HG03439 (cell line): ENCODE data around the gene DOCK1.

Experiments
- ATAC-seq: cut with Tn5 transposase; IDR thresholded peaks from one replicate; pipeline ENCODE4 v1.9.1; 2021; ENCODE audit warnings: mild to moderate bottlenecking, moderate library complexity; ENCODE audit not compliant: unreplicated experiment

Gene DOCK1

DNA sequence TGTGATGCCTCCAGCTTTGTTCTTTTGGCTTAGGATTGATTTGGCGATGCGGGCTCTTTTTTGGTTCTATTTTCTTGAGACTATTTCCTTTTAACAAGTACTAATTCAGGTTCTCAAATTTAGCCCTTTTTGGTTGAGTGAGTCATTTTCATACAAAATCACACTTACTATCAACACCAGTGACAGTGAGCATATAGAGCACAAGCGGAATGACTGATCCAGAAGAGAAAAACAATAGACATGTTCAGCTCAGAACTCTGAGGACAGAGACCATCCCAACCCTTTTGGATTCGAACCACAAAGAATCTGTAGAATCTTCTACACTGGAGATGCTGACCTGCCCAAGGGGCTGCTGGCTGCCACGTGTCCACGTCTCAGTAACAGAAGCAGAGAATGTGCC, 347.6 kb downstream of the DOCK1 start:
- no peak for ATAC-seq

DNA sequence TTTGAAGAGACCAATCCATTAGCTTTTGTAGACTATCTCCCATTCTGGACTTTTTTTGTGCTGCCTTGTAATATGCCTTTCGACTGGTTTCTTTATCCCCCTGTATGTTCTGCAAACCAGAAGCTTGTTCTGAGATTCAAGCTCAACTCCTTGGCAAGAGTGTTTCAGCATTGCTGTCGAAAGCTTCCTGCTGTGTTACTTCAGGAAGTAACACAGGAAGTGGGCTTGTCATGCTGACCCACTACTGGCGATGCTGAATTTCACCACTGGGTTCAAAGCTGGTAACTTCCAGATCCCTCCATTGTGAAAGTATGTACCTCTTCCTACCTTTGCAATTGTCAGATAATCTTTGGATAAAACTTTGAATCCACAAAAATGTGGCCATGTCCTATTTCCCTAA, 349.0 kb downstream of the DOCK1 start:
- ATAC-seq, result no peak

DNA sequence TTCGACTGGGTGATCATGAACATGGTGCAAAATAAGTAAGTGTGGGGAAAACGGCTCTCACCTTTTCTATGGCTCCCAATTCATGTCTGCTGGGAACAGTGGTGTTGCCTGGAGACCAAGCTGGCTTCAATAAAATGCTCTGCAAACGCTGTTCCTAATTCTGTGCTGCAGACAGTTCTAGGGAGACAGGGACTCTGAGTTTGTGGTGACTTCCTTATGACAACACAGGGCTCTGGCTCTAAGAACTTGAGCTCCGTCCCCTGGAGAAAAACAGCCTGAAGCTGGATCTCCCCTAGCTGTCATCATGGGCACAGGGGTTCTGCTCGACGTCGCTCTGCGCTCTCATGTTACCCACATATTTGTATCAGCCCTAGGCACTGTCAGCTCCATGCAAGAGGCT, 352.2 kb downstream of the DOCK1 start:
- ATAC-seq, result no peak

DNA sequence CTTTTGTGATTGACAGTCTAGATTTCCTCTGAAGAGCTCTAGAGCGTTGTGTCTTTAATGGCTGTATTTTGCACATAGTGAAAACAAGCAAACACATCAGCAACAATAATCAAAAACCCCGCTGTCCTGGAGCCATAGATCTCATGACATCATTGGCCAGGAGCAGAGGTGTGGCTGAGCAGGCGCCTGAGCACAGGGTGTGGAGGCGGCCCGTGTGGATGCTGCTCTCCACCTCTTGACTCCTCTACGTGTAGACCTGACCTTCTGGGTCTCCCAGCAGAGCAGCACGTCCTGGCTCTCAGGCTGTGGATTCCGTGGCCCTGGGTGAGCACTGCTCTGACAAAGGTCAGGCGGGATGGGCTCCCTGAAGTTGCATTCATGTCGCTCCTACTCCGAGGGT, 354.1 kb downstream of the DOCK1 start:
- no peak for ATAC-seq

DNA sequence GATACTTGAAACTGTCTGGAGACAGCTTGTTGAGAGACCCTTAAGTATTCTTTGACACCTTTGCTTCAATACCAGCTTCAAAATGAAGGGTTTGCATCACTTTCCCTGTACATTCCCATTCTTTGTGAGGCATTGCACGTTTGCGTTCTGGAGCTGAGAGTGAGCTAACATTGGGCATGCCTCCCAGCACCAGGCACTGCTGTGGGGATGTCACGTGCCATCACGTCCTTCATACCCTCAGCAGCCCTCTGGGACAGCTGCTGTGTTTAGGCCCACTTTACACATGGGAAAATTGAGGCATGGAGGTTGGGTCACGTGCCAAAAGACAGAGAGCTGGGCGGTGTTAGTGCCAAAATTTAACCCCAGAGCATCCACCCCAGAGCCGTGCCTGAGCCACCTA, 357.4 kb downstream of the DOCK1 start:
- ATAC-seq, result no peak

DNA sequence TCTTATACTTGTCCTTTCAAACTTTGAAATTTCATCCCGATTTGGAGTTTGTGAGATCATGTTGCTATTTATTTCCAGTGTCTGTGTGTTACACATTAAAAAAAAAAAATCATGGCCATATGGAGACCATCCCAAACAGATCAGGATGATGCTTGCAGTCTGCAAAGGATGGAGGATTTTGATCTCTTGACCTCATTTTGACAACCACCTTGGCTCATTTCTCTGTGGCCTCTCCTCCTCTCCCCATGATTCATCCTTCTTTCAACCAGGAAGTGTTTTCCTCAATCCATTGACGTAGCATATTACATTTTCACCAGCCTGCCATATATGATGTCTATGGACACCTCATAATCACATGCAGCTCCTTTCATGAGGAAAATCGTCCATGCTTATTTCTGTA, 360.1 kb downstream of the DOCK1 start:
- ATAC-seq, result no peak

DNA sequence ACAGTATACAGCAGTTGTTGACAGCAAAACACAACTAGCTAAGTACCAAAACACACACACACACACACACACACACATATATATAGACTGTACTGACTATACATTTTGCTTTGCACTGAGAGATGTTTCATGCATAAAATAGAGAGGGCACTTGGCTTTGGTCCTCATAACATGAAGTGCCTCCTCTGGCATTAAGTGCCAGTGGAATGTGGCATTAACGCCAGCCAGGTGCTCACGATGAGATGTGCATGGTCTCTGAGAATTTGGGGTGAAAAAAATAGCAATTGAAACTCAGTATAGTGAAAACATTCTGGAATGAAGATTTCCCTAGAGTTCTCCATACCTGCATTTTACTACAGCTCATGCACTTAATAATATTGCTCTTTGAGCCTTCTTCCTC, 361.2 kb downstream of the DOCK1 start:
- no peak for ATAC-seq

DNA sequence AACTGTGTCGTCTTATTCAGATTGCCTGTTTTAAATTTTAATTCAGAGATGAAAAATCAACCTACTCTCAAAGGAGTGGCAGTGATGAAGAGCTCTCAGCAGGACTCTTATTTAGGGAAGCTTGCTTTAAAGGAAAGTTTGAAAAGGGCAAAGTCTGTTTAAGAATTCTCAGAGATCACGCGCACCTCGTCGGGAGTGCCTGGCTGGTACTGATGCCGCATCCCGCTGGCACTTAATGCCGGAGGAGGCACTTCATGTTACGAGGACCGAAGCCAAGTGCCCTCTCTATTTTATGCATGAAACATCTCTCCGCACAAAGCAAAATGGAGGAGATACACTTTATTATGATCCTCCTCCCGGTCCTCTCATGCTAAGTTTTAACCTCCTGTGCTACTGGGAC, 362.2 kb downstream of the DOCK1 start:
- ATAC-seq, result no peak

DNA sequence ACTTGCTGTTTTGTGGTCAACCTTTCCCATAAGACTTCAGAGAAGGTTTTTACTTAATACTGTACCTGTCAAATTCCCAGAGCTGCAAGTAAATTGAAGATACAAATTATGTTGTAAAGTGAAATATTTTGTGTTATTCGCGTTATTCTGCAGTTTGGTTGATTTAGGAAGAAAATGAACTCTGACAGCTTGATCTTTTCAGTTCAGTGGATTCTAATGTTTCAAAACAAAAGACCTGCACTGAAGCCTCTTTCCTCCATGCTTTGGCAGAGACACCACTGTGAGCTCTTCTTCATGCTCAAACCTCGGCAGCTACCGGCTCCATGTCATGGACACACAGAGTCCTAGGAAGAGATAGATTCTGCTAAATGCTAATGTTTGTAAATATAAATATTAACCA, 366.8 kb downstream of the DOCK1 start:
- ATAC-seq, result no peak

DNA sequence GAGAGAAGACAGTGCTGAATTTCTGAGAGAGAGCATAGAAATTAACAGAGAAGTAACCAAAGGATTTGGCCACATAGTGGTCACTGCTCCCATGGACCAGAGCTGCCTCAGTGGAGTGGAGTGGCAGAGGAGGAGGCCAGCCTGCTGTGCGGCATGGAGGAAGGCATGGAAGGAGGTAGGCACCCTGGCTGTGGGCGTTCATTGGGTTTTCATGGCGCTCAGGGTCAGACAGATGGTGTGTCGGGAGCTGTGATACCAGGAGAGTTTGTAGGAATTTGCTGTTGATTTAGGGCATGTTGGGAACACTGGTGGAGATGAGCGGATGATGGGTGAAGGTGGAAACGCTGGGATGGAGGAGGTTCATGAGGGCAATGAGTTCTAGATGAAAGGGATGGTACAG, 370.0 kb downstream of the DOCK1 start:
- ATAC-seq, result no peak

DNA sequence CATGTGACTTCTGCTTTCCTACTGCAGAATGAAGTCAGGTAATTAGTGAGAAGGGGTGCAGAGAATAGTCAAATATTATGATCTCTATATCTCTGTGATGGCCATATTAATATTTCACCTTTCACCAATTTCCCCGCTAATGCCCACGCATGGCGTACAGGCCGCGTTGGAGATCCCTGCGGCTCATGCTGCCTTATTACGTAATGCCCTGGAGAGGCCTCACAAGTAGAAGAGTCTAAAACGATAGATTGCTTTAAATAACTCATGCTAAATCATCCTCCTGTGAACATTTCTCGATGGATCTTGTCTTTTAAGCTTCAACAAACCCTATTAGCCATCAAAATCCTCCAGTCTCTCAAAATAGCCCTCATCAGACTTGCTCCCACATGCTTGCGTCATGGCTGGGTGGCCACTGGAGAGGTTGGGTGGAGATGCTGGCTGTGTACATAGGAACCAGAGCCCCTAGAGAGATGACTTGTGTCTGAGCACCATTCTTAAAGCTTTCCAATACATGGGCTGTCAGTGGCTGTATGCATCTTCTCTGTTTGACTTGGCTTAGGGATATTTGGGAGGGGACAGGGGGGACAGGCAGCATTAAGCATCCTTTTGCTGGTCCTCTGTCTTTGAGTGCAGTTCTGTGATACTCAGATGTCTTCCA, 370.7 kb downstream of the DOCK1 start:
- no peak for ATAC-seq

DNA sequence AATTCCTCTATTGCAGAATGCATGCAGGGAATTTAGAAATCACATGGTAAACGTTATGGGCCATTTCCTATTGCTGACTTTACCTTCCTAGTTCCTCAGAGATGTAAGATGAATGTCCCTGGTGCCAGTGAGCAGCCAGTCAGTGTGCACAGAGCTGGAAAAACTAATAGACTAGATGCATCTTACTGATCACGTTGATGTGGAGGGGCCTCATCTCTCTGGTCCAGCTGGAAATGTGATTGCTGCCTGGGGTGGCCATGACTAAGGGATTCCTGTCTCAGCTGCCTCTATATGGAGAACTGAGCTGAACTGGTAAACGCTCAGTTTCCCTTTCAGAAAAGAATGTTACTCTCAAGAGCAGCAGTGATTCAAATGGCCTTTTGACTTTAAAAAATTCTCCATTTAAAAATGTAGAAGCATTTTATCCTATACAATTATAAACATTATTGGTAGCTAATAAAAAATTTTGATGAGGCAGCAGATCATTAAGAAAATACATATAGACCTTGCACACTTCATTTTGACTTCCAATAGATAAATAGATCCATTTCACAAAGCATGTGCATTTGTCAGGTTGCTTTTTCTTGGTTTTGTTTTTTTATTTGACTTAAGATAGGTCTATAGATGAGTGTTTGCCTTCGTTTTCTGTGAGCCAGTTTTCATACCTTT, 371.7 kb downstream of the DOCK1 start:
- no peak for ATAC-seq

DNA sequence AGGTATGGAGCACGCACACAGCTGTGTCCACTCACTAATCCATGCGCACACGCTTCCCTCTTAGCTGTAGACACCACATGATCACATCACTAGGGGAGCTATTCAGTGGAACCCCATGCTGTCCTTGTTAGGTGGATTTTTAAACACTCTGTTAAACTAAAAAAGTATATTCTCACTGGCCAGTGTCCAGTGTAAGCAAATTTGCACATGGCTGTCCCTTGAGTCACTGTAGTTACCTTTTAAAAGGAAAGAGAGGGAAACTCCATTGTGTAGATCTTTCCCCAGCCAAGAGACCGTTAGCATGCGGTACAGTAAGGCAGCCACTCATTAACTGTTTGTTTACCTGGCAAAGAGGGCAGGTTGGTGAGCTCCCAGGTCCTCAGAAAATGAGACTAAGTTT, 372.8 kb downstream of the DOCK1 start:
- no peak for ATAC-seq

DNA sequence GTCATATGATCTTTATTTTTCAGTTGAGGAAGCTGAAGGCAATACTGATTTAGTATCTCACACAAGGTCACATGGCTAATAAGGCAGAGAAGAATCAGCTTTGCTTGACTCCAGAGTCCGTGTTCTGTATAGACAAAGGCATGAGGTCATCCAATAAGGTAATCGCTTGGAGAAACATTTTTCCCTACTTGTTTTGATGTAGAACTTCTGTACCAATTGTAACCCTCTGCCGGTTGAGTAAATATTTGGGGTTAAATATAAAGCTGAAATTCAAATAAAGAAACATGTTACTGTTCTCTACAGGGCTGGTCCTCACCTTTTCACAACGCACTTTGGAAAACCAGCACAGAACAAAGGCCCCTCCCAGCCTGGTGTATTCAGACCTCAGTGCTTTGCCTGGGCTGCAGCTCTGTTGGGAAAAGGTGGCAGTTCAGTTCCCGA, 374.1 kb downstream of the DOCK1 start:
- ATAC-seq, result no peak

DNA sequence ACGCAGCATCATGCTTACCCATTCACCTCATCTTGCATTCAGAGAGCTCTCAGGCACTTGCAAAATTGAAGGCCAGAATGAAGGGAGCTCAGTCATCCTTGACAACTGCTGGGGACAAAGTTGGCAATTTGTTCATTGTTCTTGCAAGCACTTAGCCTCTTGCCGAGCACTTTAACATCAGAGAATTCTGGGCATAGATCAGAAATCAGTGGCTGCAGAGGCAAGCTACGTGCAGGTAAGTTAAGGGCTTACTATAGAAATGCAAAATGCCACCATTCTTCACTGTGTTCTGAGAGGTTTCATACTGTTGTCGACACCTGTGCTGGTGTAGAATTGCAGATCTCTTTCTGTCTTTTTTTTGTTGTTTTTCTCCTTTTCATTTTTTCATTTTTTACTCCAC, 375.2 kb downstream of the DOCK1 start:
- no peak for ATAC-seq

DNA sequence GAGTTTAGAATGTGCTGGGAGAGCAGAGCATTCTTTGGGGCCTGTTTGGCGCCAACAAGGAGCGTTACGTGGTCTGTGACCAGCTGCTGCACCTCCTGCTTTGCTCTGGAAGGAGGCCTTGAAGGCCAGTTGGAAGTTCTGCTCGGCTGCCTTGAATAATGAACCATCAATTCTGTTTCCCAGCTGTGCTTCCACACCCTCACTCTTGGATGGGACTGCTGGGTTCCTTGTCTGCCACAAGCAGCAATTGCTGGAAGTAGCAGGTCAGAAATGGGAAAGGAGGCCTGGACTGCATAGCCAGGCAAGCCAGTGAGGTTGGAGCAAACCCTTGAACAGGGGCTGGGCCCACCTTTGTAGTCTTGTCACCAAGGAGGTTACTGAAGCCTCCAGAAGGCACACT, 377.8 kb downstream of the DOCK1 start:
- no peak for ATAC-seq

DNA sequence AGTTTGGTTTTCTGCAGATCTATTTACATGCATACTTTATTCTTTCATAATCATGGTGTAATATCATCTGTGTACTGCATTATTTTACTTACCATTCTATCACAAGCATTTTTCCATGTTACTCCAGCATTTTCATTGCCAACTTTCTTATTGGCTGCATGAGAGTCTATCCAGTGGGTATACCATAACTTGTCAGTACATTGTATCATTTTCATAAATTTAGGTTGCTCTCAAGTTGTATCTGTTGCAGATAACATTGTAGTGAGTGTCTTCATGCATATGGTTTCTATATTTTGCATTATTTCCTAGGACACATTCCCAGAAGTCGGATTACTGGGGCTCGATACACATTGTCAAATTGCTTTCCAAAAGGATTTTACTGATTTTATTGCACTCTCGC, 378.3 kb downstream of the DOCK1 start:
- no peak for ATAC-seq

DNA sequence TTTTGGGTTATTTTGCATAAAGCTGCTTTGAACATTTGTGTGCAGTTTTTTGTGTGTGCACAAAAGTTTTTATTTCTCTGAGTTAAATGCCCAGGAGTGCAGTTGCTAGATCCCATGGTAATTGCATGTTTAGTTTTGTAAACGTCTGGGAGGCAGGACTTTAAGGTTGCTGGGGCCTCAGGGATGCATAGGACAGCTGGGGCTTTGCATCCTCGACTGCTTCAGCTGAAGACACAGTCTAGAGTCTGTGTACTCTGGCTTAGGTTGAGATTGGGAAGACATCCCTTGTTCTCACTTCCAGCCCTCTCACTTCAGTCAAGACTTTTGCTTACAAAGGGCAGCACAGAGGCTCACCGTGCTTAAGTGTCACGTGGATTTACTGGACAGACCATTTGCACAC, 385.6 kb downstream of the DOCK1 start:
- no peak for ATAC-seq

DNA sequence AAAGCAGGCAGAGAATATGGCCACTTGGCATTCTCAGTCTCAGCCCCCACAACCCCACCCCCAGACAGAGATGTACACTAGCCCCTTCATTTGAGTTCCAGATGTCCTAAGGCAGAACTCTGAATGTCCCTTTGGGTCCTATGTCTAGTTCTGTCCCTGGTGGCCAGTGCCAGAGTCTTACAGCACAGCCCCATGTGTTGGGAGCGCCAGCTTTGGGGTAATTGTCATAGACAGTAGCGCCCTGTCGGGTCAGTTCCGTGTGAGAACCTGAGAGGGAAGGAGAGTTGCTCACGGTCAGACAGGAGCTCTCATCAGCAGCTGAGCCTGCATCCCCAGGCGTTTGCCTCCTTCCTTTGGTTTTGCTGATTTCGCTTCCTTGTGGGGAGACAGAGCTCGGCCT, 386.1 kb downstream of the DOCK1 start:
- ATAC-seq, result no peak

DNA sequence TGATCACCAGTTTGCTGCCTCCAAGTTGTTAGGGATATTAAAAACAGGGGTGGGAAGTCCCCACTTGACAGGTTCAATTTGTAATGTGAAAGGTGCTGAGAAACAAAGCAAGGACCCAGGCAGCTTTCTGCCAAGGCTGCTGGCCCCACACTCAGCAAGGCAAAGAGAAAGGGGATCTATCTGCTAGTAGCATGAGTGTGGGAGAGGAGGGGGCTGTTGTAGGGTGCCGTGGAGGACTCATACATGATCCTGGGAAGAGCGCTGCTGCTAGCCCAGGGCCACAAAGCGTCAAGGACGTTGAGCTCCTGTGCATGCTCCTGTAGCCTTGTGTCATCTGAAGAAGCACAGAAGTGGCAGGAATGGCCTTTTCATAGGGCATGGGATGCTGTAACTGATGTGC, 387.7 kb downstream of the DOCK1 start:
- ATAC-seq, result no peak

DNA sequence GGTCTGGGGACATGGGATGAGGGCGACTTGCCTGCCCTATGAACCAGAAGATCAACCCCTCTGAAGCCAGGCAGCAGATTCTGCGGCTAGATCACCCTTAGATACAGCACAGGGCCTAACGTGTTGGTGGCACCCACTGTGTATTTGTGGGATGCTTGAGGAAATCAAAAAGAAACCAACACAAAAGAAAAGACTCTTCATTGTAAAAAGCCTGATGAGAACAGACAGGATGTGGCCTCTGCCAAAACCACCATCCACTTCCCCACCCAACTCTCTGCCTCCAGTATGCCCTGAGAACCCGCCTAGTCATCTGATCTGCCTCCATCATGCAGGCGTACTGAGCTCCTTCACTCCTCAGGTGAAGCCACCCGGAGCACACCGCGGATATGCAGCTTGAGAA, 388.4 kb downstream of the DOCK1 start:
- no peak for ATAC-seq

DNA sequence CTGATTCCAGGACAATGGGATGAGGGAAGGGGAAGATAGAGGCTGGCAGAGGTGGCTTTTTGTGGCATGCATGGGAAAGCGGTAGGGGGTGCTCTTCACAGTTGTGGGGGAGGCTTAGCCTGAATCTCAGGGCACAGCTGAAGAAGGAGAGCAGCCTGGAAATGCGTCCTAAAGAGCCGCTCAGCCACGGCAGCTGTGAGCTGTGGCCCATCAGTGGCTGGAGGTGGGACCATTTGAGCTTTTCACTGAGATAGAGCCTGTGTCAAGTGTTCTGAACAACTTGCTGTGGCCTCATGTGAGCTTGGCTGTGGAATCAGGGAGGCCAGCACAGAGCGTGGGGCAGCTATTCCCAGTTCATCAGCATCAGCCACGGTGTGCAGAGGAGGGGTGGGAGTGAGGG, 391.5 kb downstream of the DOCK1 start:
- no peak for ATAC-seq

DNA sequence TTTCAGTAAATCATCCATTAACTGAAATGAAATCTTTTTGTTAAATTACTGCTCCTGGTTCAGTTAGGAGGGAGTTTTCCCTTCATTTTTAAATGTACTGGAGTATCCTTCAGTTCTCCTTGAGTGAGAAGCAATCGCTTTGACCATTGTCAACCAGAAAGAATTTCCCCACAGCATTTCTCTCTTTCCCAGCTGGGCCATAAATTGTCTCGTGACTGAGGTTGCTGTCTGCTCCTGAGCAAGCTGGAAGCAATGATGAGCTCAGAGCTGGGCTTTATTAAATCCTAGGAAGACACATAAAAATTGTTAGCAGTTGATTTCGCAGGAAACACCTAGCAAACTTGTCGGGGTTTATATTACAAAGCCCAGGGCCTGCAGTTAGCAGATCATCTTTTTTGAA, 393.2 kb downstream of the DOCK1 start:
- no peak for ATAC-seq
